ENCODE results near the gene DERA. TPM values are rescaled to one million over a fixed set of nuclear protein-coding genes. Genes with fewer than 3 reads are reported as not detected.

Gene DERA
- polyA plus RNA-seq, 3 donors, result 16.2 to 84.2 (median 83.6) TPM

GRCh38 chr12:16002880-16003279 lies 91.7 kb downstream of the DERA start:
- H3K27me3 ChIP-seq (ENCODE audit: control insufficient read depth in 2 of 2, insufficient read depth in 2 of 2, low read length in 2 of 2), result no peaks in the 10 kb centered on the region
- peaks cover 8 to 16% of the 10 kb centered on the region in 2 donors for H3K36me3 ChIP-seq (replicated peaks in 1 of 2; ENCODE audit: control insufficient read depth in 1 of 2, insufficient read depth in 2 of 2, low read length in 2 of 2)
- no peak overlapping the region for H2AFZ ChIP-seq (ENCODE audit: insufficient read depth, low read depth, low read length, poor library complexity, severe bottlenecking)
- H3K4me1 Mint-ChIP-seq, result peaks cover 2% of the 10 kb centered on the region
- no peaks in the 10 kb centered on the region for H3K9me3 ChIP-seq (replicated peaks in 1 of 2; ENCODE audit: control insufficient read depth in 1 of 2, insufficient read depth in 1 of 2, low read length in 2 of 2)
- peaks cover 35% of the 10 kb centered on the region in 2 donors for H3K36me3 Mint-ChIP-seq
- no peaks in the 10 kb centered on the region for H3K79me2 ChIP-seq (ENCODE audit: insufficient read depth, low read length)
- H4K20me1 ChIP-seq (ENCODE audit: insufficient read depth, low read length), result no peaks in the 10 kb centered on the region
- H3K27ac ChIP-seq (ENCODE audit: low read depth in 1 of 2, low read length in 2 of 2), result no peak overlapping the region
- H3K4me1 ChIP-seq (ENCODE audit: control insufficient read depth in 1 of 2, insufficient read depth in 2 of 2, low read length in 2 of 2), result no peaks in the 10 kb centered on the region
- peaks cover 0 to 2% (median 0%) of the 10 kb centered on the region in 3 donors for H3K27me3 Mint-ChIP-seq (ENCODE audit: low read depth in 3 of 3)
- H3K9ac ChIP-seq (ENCODE audit: insufficient read depth, low read length, poor library complexity, severe bottlenecking), result no peak overlapping the region
- intact Hi-C loops (cut with micrococcal nuclease), result no loop called here
- H3K4me3 Mint-ChIP-seq, result no peak overlapping the region
- no peak overlapping the region for H3K27ac Mint-ChIP-seq
- TF ChIP-seq CTCF (IDR thresholded peaks at IDR 0.05), result no peak
- no peak for DNase-seq
- H3K9me3 Mint-ChIP-seq, result no peaks in the 10 kb centered on the region
- no peak overlapping the region for H3K4me2 ChIP-seq (replicated peaks; ENCODE audit: extremely low read depth, low read length, poor library complexity, severe bottlenecking)
- no peak overlapping the region for H3K4me3 ChIP-seq (replicated peaks in 1 of 3; ENCODE audit: low read depth in 2 of 3, low read length in 3 of 3)

GRCh38 chr12:16003460-16003859 lies 92.3 kb downstream of the DERA start:
- peaks cover 36 to 37% of the 10 kb centered on the region in 2 donors for H3K36me3 Mint-ChIP-seq
- Histone ChIP-seq H4K20me1 (ENCODE audit: insufficient read depth, low read length) (no peaks in the 10 kb centered on the region), H3K9ac (ENCODE audit: insufficient read depth, low read length, poor library complexity, severe bottlenecking) (no peak overlapping the region), H3K4me1 (ENCODE audit: control insufficient read depth in 1 of 2, insufficient read depth in 2 of 2, low read length in 2 of 2) (no peaks in the 10 kb centered on the region), H3K4me2 (replicated peaks; ENCODE audit: extremely low read depth, low read length, poor library complexity, severe bottlenecking) (no peak overlapping the region), H3K27ac (ENCODE audit: low read depth in 1 of 2, low read length in 2 of 2) (no peak overlapping the region), H3K36me3 (replicated peaks in 1 of 2; ENCODE audit: control insufficient read depth in 1 of 2, insufficient read depth in 2 of 2, low read length in 2 of 2) (peaks cover 8 to 16% of the 10 kb centered on the region in 2 donors), H3K79me2 (ENCODE audit: insufficient read depth, low read length) (no peaks in the 10 kb centered on the region), H3K4me3 (replicated peaks in 1 of 3; ENCODE audit: low read depth in 2 of 3, low read length in 3 of 3) (no peak overlapping the region), H3K9me3 (replicated peaks in 1 of 2; ENCODE audit: control insufficient read depth in 1 of 2, insufficient read depth in 1 of 2, low read length in 2 of 2) (no peaks in the 10 kb centered on the region), H2AFZ (ENCODE audit: insufficient read depth, low read depth, low read length, poor library complexity, severe bottlenecking) (no peak overlapping the region), H3K27me3 (ENCODE audit: control insufficient read depth in 2 of 2, insufficient read depth in 2 of 2, low read length in 2 of 2) (no peaks in the 10 kb centered on the region)
- H3K27ac Mint-ChIP-seq, result no peak overlapping the region
- 100% methylated on average over 2 of the region's 3 CpGs for WGBS (ENCODE audit: insufficient coverage)
- intact Hi-C loops (cut with micrococcal nuclease), result no loop called here
- peaks cover 0 to 2% (median 0%) of the 10 kb centered on the region in 7 donors for H3K9me3 Mint-ChIP-seq
- H3K4me3 Mint-ChIP-seq, result no peak overlapping the region
- no peak for TF ChIP-seq CTCF (IDR thresholded peaks at IDR 0.05)
- peaks cover 0 to 2% (median 0%) of the 10 kb centered on the region in 3 donors for H3K27me3 Mint-ChIP-seq (ENCODE audit: low read depth in 3 of 3)
- DNase-seq, result no peak
- peaks cover 2% of the 10 kb centered on the region for H3K4me1 Mint-ChIP-seq

Measured in CD14-positive monocyte (primary cell).